ENCODE data around the gene WDR20.

DNA sequence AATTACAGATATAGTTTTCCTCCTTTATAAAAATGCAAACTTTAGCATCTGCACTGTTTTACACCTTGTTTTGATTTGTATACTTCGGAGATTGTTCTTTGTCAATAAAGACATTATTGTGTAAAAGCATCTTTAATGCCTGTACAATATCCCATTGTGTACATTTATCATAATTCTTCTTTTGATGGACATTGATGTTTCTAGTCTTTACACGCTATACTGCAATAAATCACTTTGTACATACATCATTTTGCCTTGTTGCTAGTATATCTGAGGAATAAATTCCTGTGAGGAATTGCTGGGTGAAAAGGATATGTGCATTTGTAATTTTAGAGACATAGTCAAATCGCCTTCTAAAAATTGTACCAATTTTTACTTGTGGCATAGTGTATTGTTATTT, 30.4 kb downstream of the WDR20 start:
- no peak for TF ChIP-seq KDM5A (IDR thresholded peaks at IDR 0.05; ENCODE audit: low read length)
- TF ChIP-seq, protein P1, sequence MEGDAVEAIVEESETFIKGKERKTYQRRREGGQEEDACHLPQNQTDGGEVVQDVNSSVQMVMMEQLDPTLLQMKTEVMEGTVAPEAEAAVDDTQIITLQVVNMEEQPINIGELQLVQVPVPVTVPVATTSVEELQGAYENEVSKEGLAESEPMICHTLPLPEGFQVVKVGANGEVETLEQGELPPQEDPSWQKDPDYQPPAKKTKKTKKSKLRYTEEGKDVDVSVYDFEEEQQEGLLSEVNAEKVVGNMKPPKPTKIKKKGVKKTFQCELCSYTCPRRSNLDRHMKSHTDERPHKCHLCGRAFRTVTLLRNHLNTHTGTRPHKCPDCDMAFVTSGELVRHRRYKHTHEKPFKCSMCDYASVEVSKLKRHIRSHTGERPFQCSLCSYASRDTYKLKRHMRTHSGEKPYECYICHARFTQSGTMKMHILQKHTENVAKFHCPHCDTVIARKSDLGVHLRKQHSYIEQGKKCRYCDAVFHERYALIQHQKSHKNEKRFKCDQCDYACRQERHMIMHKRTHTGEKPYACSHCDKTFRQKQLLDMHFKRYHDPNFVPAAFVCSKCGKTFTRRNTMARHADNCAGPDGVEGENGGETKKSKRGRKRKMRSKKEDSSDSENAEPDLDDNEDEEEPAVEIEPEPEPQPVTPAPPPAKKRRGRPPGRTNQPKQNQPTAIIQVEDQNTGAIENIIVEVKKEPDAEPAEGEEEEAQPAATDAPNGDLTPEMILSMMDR (IDR thresholded peaks at IDR 0.05; ENCODE audit: control extremely low read depth in 1 of 3, insufficient read depth in 1 of 3, low read depth in 1 of 3, low read length in 3 of 3), result no peak
- TF ChIP-seq, protein P2, sequence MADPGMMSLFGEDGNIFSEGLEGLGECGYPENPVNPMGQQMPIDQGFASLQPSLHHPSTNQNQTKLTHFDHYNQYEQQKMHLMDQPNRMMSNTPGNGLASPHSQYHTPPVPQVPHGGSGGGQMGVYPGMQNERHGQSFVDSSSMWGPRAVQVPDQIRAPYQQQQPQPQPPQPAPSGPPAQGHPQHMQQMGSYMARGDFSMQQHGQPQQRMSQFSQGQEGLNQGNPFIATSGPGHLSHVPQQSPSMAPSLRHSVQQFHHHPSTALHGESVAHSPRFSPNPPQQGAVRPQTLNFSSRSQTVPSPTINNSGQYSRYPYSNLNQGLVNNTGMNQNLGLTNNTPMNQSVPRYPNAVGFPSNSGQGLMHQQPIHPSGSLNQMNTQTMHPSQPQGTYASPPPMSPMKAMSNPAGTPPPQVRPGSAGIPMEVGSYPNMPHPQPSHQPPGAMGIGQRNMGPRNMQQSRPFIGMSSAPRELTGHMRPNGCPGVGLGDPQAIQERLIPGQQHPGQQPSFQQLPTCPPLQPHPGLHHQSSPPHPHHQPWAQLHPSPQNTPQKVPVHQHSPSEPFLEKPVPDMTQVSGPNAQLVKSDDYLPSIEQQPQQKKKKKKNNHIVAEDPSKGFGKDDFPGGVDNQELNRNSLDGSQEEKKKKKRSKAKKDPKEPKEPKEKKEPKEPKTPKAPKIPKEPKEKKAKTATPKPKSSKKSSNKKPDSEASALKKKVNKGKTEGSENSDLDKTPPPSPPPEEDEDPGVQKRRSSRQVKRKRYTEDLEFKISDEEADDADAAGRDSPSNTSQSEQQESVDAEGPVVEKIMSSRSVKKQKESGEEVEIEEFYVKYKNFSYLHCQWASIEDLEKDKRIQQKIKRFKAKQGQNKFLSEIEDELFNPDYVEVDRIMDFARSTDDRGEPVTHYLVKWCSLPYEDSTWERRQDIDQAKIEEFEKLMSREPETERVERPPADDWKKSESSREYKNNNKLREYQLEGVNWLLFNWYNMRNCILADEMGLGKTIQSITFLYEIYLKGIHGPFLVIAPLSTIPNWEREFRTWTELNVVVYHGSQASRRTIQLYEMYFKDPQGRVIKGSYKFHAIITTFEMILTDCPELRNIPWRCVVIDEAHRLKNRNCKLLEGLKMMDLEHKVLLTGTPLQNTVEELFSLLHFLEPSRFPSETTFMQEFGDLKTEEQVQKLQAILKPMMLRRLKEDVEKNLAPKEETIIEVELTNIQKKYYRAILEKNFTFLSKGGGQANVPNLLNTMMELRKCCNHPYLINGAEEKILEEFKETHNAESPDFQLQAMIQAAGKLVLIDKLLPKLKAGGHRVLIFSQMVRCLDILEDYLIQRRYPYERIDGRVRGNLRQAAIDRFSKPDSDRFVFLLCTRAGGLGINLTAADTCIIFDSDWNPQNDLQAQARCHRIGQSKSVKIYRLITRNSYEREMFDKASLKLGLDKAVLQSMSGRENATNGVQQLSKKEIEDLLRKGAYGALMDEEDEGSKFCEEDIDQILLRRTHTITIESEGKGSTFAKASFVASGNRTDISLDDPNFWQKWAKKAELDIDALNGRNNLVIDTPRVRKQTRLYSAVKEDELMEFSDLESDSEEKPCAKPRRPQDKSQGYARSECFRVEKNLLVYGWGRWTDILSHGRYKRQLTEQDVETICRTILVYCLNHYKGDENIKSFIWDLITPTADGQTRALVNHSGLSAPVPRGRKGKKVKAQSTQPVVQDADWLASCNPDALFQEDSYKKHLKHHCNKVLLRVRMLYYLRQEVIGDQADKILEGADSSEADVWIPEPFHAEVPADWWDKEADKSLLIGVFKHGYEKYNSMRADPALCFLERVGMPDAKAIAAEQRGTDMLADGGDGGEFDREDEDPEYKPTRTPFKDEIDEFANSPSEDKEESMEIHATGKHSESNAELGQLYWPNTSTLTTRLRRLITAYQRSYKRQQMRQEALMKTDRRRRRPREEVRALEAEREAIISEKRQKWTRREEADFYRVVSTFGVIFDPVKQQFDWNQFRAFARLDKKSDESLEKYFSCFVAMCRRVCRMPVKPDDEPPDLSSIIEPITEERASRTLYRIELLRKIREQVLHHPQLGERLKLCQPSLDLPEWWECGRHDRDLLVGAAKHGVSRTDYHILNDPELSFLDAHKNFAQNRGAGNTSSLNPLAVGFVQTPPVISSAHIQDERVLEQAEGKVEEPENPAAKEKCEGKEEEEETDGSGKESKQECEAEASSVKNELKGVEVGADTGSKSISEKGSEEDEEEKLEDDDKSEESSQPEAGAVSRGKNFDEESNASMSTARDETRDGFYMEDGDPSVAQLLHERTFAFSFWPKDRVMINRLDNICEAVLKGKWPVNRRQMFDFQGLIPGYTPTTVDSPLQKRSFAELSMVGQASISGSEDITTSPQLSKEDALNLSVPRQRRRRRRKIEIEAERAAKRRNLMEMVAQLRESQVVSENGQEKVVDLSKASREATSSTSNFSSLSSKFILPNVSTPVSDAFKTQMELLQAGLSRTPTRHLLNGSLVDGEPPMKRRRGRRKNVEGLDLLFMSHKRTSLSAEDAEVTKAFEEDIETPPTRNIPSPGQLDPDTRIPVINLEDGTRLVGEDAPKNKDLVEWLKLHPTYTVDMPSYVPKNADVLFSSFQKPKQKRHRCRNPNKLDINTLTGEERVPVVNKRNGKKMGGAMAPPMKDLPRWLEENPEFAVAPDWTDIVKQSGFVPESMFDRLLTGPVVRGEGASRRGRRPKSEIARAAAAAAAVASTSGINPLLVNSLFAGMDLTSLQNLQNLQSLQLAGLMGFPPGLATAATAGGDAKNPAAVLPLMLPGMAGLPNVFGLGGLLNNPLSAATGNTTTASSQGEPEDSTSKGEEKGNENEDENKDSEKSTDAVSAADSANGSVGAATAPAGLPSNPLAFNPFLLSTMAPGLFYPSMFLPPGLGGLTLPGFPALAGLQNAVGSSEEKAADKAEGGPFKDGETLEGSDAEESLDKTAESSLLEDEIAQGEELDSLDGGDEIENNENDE (IDR thresholded peaks at IDR 0.05; ENCODE audit: insufficient replicate concordance, low read length), result no peak
- TF ChIP-seq FOSL1 (IDR thresholded peaks at IDR 0.05; ENCODE audit: insufficient read depth, low read depth, low read length), result no peak
